Tibial nerve (tissue), 4 donors: ENCODE data around the gene TSHZ2. TPM values are rescaled to one million over a fixed set of nuclear protein-coding genes. Genes with fewer than 3 reads are reported as not detected.
A peak's percentile ranks its signal among the peaks of the same experiment; 100 is the strongest.

ENCODE experiments used
- DNase-seq, 2 donors: peaks; one replicate each; pipeline ENCODE4 v3.0.0-alpha.2; 2019; ENCODE audit warnings: low spot score in 2 of 2
- H3K27ac ChIP-seq, 4 donors: fragments of 200-600 bp; sonication (generic) in 3 of 4; one replicate each; pipeline ENCODE4 v1.5.1; 2017 to 2019; ENCODE audit warnings: mild to moderate bottlenecking in 1 of 4
- H3K27me3 ChIP-seq, 2 donors: fragments of 200-600 bp; sonication (generic) in 1 of 2; one replicate each; pipeline versions ENCODE4 v1.5.1 to v1.6.0; 2017 to 2019
- H3K36me3 ChIP-seq, 3 donors: fragments of 200-600 bp; sonication (generic); one replicate each; pipeline ENCODE4 v1.5.1; 2018 to 2019
- H3K4me1 ChIP-seq, 4 donors: fragments of 200-600 bp; sonication (generic) in 3 of 4; one replicate each; pipeline ENCODE4 v1.5.1; 2017 to 2019
- H3K4me3 ChIP-seq, 4 donors: fragments of 200-600 bp; sonication (generic) in 3 of 4; one replicate each; pipeline ENCODE4 v1.5.1; 2017 to 2019; ENCODE audit warnings: mild to moderate bottlenecking in 1 of 4, moderate library complexity in 1 of 4
- H3K9me3 ChIP-seq, 4 donors: fragments of 200-600 bp; sonication (generic) in 3 of 4; one replicate each; pipeline ENCODE4 v1.5.1; 2017 to 2019
- EP300 ChIP-seq, 2 donors: sonication (generic); formaldehyde crosslinking; IDR thresholded peaks; one replicate each; pipeline ENCODE4 v1.6.1; 2017; ENCODE audit warnings: antibody characterized with exemption in 2 of 2, mild to moderate bottlenecking in 1 of 2
- POLR2A ChIP-seq, 2 donors: fragments of 450-650 bp; IDR thresholded peaks; one replicate each; pipeline ENCODE4 v1.6.1; 2017; ENCODE audit warnings: antibody characterized with exemption in 2 of 2, mild to moderate bottlenecking in 2 of 2, moderate library complexity in 2 of 2
- WGBS, 2 donors: methylation state at CpG; one replicate each; pipeline ENCODE4 v1.1.5; 2018; 5-methylcytosine and 5-hydroxymethylcytosine counted together
- total RNA-seq, 4 donors: library from RNA; depleted of rRNA; stranded (reverse); fragments of >200 nt; gene quantifications; one replicate each; pipeline ENCODE4 v1.1.0, GENCODE V29; 2016
- TF ChIP-seq, protein P1 (sequence below), 5 experiments: fragments of 200-600 bp in 3 of 5; fragments of 450-650 bp in 2 of 5; sonication (generic) in 3 of 5; IDR thresholded peaks; one replicate each; pipeline ENCODE4 v1.5.1; 2016 to 2019; ENCODE audit warnings: antibody characterized with exemption in 5 of 5, mild to moderate bottlenecking in 3 of 5, moderate library complexity in 2 of 5

The TSHZ2 gene
- total RNA-seq, 4 donors from 2014 or later = 20.9 to 33.7 (median 25.1) TPM

DNA sequence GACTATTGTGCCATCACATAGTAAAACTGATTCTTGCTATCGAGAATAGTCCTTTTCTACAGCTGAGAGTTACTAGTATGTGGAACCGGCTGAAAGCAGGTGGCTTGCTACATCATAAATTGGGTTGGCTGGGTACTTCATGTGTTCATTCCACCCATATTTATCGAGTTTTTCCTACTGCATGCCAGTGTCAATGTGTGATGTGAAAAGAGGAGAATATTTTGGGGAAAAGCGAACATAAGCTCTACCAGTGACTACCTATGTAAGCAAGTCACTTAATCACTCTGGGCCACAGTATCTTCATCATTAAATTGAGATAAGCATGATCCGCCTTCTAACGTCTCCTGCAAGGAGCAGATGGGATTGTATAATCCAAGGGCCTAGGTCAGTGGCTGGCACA is 61.0 kb downstream of the TSHZ2 start:
- 72 to 87% methylated on average over 6 of the region's 6 CpGs for WGBS, 2 donors
- no peak overlapping the region for H3K27ac ChIP-seq
- no peak for DNase-seq
- H3K9me3 ChIP-seq = no peaks in the 10 kb centered on the region
- H3K4me3 ChIP-seq = no peak overlapping the region
- TF ChIP-seq, protein P1, sequence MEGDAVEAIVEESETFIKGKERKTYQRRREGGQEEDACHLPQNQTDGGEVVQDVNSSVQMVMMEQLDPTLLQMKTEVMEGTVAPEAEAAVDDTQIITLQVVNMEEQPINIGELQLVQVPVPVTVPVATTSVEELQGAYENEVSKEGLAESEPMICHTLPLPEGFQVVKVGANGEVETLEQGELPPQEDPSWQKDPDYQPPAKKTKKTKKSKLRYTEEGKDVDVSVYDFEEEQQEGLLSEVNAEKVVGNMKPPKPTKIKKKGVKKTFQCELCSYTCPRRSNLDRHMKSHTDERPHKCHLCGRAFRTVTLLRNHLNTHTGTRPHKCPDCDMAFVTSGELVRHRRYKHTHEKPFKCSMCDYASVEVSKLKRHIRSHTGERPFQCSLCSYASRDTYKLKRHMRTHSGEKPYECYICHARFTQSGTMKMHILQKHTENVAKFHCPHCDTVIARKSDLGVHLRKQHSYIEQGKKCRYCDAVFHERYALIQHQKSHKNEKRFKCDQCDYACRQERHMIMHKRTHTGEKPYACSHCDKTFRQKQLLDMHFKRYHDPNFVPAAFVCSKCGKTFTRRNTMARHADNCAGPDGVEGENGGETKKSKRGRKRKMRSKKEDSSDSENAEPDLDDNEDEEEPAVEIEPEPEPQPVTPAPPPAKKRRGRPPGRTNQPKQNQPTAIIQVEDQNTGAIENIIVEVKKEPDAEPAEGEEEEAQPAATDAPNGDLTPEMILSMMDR (IDR thresholded peaks at IDR 0.05) = no peak
- no peak for TF ChIP-seq POLR2A (IDR thresholded peaks at IDR 0.05)
- TF ChIP-seq EP300 (IDR thresholded peaks at IDR 0.05) = no peak
- H3K27me3 ChIP-seq = no peaks in the 10 kb centered on the region
- no peaks in the 10 kb centered on the region for H3K4me1 ChIP-seq
- no peaks in the 10 kb centered on the region for H3K36me3 ChIP-seq

DNA sequence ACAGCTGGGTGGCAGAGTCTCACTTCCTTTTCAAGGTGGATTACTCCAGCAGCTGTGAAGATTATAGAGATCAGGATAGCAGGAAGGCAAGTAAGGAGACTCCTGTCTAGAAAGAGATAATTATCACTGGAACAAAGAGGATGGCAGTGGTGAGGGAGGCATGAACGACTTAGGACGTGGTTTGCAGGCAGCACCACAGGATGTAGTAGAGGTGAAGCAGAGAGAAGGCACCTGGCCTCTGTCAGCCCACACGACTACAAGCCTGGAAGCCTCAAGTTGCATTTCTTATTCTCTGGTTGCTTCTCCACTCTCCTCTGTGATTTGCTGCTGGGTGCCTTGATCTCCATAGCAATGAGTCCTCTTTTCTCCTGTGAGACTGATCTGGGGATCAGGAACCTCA is 62.7 kb downstream of the TSHZ2 start:
- 55 to 76% methylated on average over 3 of the region's 3 CpGs for WGBS, 2 donors
- Histone ChIP-seq H3K4me3 (no peak overlapping the region), H3K9me3 (no peaks in the 10 kb centered on the region), H3K36me3 (no peaks in the 10 kb centered on the region), H3K27ac (no peak overlapping the region), H3K27me3 (no peaks in the 10 kb centered on the region), H3K4me1 (no peaks in the 10 kb centered on the region)
- TF ChIP-seq, protein P1 (IDR thresholded peaks at IDR 0.05) = no peak
- TF ChIP-seq POLR2A (IDR thresholded peaks at IDR 0.05) (no peak), EP300 (IDR thresholded peaks at IDR 0.05) (no peak)
- DNase-seq = no peak

- Histone ChIP-seq H3K9me3 (no peaks in the 10 kb centered on the region), H3K36me3 (no peaks in the 10 kb centered on the region), H3K4me3 (no peak overlapping the region), H3K4me1 (peaks cover 0 to 13% (median 0%) of the 10 kb centered on the region in 4 donors), H3K27me3 (no peaks in the 10 kb centered on the region), H3K27ac (peak overlapping the region in 1 of 4 donors; percentile 20)
- TF ChIP-seq EP300 (IDR thresholded peaks at IDR 0.05) = no peak
- no peak for TF ChIP-seq POLR2A (IDR thresholded peaks at IDR 0.05)
- TF ChIP-seq, protein P1 (IDR thresholded peaks at IDR 0.05) = no peak
- 22 to 26% methylated on average over 8 of the region's 8 CpGs for WGBS, 2 donors
- DNase-seq = peak in 1 of 2 donors; percentile 17
Measured at GRCh38 chr20:53036992-53037391, 64.8 kb downstream of the TSHZ2 start.

- Histone ChIP-seq H3K27ac (peak overlapping the region in 1 of 4 donors; percentile 20), H3K9me3 (no peaks in the 10 kb centered on the region), H3K4me3 (no peak overlapping the region), H3K27me3 (no peaks in the 10 kb centered on the region), H3K4me1 (peaks cover 0 to 19% (median 0%) of the 10 kb centered on the region in 4 donors), H3K36me3 (no peaks in the 10 kb centered on the region)
- DNase-seq = no peak
- TF ChIP-seq, protein P1 (IDR thresholded peaks at IDR 0.05) = no peak
- WGBS, 2 donors = 85 to 86% methylated on average over 10 of the region's 10 CpGs
Measured at GRCh38 chr20:53037621-53038020, 65.5 kb downstream of the TSHZ2 start.

DNA sequence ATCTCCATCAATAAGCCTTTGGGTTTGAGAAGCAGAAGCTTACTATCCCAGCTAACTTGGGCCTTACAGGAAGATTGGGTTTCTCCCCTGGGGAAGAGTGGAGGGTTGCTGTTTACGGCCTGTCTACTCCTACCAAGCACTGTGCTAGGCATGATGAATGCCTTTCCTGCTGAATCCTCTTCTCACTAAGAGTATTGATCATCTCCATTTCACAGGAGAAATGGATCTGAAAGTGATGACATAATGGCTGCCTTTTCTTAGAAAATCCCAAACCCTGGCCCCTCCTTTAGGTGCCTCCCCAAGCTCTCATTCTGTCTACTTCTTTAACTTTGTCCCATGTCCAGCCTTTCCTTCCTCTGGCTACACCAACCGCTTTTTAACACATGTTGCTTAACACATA is 66.1 kb downstream of the TSHZ2 start:
- Histone ChIP-seq H3K9me3 (no peaks in the 10 kb centered on the region), H3K27me3 (no peaks in the 10 kb centered on the region), H3K4me1 (peaks cover 0 to 23% (median 0%) of the 10 kb centered on the region in 4 donors), H3K27ac (no peak overlapping the region), H3K36me3 (no peaks in the 10 kb centered on the region), H3K4me3 (no peak overlapping the region)
- DNase-seq = no peak
- WGBS, 2 donors = 91 to 93% methylated on average over 2 of the region's 2 CpGs
- TF ChIP-seq POLR2A (IDR thresholded peaks at IDR 0.05) (no peak), EP300 (IDR thresholded peaks at IDR 0.05) (no peak)
- TF ChIP-seq, protein P1 (IDR thresholded peaks at IDR 0.05) = no peak
